ENCODE data around the gene KLK7.
A peak's percentile ranks its signal among the peaks of the same experiment; 100 is the strongest.
"Not testable (repeated sequence)": the region's sequence is repeated elsewhere in the genome, so short reads cannot be mapped to it uniquely, and the experiment has no call there.

KLK7 gene

DNA sequence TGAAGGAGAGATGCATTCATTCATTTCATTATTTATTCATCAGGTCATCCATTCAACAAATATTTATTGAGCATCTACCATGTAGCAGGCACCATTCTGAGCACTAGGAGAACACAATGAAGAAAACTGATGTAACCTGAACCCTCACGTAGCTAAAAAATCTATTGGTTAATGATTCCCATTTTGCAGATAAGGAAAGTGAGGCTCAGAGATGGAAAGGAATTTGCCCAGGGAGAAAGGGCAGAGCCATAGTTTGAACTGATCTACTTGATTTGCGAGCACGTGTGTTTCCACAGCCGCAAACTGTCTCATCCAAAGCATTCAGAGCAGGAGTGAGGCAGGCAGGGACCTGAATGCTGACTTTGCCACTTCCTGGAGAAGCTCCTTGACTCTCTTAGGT lies 15.0 kb upstream of the KLK7 start:
- no peak for DNase-seq (ENCODE audit: low read depth)
- no peak overlapping the region for H3K4me3 ChIP-seq (ENCODE audit: low read depth, low read length)
- no peak for TF ChIP-seq CTCF (IDR thresholded peaks at IDR 0.05; ENCODE audit: insufficient read depth, low read depth, low read length, missing control alignments)

DNA sequence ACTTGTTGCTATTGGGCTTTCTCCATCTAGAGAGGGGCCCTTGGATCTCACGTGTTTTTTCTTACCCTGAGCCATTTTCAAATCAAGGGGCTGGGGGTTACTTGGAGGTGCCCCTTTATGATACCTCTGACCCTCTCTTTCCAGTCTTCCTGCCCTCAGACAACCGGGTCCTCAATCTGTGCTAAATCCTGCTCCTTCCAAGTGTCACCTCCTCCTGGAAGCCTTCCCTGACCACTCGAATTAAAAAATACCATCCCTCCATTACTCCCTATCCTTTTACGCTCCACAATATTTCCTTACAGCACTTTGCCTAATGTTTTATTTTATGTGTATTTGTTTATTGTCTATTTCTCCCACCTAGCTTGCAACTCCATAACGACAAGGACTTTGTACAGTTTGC lies 14.3 kb upstream of the KLK7 start:
- no peak for DNase-seq (ENCODE audit: low read depth)
- no peak overlapping the region for H3K4me3 ChIP-seq (ENCODE audit: low read depth, low read length)
- no peak for TF ChIP-seq CTCF (IDR thresholded peaks at IDR 0.05; ENCODE audit: insufficient read depth, low read depth, low read length, missing control alignments)

DNA sequence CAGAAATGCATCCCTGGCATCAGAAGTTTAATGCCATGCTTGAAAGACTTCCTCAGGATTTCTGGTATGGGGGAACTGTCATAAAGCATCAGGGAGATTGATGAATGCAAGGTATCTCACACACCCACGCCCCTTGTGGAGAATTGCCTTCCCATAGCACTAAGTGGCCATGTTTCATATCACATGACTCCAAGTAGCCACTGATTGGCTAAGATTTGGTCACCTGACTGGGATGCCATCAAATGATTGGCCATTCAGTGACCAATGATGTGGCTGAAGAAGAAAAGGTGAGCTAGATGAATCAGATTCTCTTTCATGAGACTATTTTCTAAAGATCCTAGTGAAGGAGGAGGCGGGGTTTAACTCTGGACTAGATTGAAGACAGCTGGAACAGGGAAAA lies 10.4 kb upstream of the KLK7 start:
- no peak overlapping the region for H3K4me3 ChIP-seq (ENCODE audit: low read depth, low read length)
- peak; percentile 16 for DNase-seq (ENCODE audit: low read depth)
- TF ChIP-seq CTCF (IDR thresholded peaks at IDR 0.05; ENCODE audit: insufficient read depth, low read depth, low read length, missing control alignments) = no peak

- no peak for DNase-seq (ENCODE audit: low read depth)
- TF ChIP-seq CTCF (IDR thresholded peaks at IDR 0.05; ENCODE audit: insufficient read depth, low read depth, low read length, missing control alignments) = no peak
- no peak overlapping the region for H3K4me3 ChIP-seq (ENCODE audit: low read depth, low read length)
Measured at GRCh38 chr19:50992666-50993035, 8.9 kb upstream of the KLK7 start.

DNA sequence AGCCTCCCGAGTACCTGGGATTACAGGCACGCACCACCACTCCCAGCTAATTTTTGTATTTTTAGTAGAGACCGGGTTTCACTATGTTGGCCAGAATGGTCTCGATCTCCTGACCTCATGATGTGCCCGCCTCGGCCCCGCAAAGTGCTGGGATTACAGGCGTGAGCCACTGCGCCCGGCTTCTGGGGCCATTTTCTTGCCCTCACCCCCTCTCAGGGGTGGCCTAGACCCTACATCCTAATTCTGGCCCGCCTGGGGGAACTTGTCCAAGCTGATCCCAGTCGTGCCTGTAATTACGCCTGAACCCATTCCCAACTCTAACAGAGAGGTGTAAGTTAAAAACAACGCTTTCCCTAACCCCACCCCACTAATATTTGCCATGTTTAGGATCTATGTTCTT lies 699 bp upstream of the KLK7 start:
- H3K4me3 ChIP-seq (ENCODE audit: low read depth, low read length); DNase-seq (ENCODE audit: low read depth): not testable (repeated sequence)

DNA sequence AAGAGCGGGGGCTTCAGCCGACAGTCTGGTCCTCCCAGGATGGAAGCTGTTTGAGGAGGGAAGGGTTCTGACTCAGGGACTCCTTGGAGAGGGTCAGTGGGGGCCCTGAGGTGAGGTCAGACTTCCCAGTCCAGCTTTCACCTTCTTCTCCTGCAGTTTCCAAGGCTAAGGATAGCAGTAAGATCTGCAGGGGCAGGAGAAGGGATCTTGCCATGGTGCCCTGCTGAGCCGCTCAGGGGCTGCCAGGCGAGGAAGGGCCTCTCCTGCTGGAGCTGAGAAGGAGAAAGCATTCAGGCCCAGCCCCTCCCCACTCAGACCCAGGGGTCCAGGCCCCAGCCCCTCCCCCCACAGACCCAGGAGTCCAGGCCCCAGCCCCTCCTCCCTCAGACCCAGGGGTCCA lies 1.5 kb downstream of the KLK7 start:
- DNase-seq (ENCODE audit: low read depth) = no peak

DNA sequence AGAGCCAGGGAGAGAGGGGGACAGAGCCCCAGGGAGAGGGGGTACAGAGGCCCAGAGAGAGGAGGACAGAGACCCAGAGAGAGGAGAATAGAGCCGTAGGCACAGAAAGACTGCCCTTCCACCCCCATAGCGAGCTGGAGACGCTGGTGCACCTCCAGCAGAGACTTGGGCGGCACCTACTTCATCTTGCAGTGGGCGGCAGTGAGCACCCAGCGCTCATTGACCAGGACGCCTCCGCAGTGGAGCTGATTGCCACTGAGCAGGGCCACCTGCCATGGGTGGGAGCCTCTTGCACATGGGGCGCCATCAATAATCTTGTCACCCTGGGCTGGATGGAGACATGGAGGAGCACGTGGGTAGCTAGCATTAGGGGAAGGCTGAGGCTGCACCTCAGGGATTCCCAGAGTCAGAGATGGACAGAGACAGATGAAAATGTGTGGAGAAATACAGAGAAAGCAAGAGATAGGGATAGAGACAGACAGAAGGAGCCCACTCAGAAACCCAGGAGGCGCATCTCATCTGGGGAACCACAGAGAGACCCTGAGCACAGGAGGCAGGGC lies 2.0 kb downstream of the KLK7 start:
- TF ChIP-seq CTCF (IDR thresholded peaks at IDR 0.05; ENCODE audit: insufficient read depth, low read depth, low read length, missing control alignments) = no peak
- no peak for DNase-seq (ENCODE audit: low read depth)
- H3K4me3 ChIP-seq (ENCODE audit: low read depth, low read length) = no peak overlapping the region

More for the DNA sequence above, 1.5 kb downstream of the KLK7 start:
- no peak overlapping the region for H3K4me3 ChIP-seq (ENCODE audit: low read depth, low read length)
- TF ChIP-seq CTCF (IDR thresholded peaks at IDR 0.05; ENCODE audit: insufficient read depth, low read depth, low read length, missing control alignments) = no peak
